ENCODE results near the gene KCNH5. TPM values are rescaled to one million over a fixed set of nuclear protein-coding genes. Genes with fewer than 3 reads are reported as not detected.

The KCNH5 gene
- total RNA-seq, 4 donors from 2014 or later: under 0.01 TPM; not detected in 3

DNA sequence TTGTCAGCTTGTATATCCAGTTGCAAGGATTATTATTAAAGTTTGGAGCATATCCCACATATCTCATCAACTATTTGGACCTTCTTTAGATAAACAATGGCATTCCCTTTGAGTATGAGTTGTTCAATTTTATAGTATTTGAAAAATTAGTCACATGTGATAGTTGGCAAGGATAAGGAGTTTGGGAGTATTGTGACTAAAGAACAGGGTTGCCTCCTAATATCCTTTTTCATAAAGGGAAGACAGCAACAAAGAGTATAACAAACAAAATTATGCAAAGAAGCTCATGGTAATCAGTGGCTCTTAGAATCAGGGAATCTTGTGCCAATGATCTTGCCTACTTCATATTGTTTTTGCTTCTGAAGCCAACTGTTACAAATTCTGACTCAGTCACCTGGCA lies 31.2 kb upstream of the KCNH5 start:
- TF ChIP-seq POLR2AphosphoS5 (IDR thresholded peaks at IDR 0.05): no peak
- TF ChIP-seq, protein P1, sequence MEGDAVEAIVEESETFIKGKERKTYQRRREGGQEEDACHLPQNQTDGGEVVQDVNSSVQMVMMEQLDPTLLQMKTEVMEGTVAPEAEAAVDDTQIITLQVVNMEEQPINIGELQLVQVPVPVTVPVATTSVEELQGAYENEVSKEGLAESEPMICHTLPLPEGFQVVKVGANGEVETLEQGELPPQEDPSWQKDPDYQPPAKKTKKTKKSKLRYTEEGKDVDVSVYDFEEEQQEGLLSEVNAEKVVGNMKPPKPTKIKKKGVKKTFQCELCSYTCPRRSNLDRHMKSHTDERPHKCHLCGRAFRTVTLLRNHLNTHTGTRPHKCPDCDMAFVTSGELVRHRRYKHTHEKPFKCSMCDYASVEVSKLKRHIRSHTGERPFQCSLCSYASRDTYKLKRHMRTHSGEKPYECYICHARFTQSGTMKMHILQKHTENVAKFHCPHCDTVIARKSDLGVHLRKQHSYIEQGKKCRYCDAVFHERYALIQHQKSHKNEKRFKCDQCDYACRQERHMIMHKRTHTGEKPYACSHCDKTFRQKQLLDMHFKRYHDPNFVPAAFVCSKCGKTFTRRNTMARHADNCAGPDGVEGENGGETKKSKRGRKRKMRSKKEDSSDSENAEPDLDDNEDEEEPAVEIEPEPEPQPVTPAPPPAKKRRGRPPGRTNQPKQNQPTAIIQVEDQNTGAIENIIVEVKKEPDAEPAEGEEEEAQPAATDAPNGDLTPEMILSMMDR (IDR thresholded peaks at IDR 0.05): no peak
- TF ChIP-seq EP300 (IDR thresholded peaks at IDR 0.05; ENCODE audit: low read depth): no peak
- in situ Hi-C loops (cut with MboI; ENCODE audit: low pct_ligation_motif_present in 1 of 4, low pct_unique_long_range_greater_than_20kb in 1 of 4, low sequenced_read_pairs in 3 of 4) (no loop called here), intact Hi-C loops (cut with DNase I; ENCODE audit: low total_unique reads) (no loop called here)
- Histone ChIP-seq H3K4me1 (no peaks in the 10 kb centered on the region), H3K9me3 (no peaks in the 10 kb centered on the region), H3K27me3 (no peaks in the 10 kb centered on the region), H3K36me3 (no peaks in the 10 kb centered on the region), H3K27ac (no peak overlapping the region), H3K4me3 (no peak overlapping the region)
- no peak for DNase-seq

DNA sequence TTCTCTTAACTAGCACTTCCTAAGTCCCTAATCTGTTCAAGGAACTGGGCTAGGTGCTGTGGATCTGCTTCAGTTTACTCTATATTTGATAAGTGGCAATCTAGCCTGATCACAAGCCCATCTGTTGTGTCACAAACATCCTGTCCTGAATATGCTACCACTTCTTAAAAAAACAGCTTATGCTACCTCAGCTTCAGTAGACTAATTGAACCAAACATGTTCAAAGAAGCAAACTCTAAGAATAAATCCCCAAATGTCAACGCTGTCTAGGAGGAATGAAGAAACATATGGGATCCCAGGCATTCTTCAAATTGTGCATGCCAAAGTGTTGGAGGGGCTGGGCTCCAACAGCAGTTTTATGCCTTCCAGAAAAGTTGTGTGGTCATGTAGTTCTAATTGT lies 10.4 kb upstream of the KCNH5 start:
- TF ChIP-seq EP300 (IDR thresholded peaks at IDR 0.05; ENCODE audit: low read depth): no peak
- TF ChIP-seq POLR2AphosphoS5 (IDR thresholded peaks at IDR 0.05): no peak
- TF ChIP-seq, protein P1 (IDR thresholded peaks at IDR 0.05): no peak
- TF ChIP-seq POLR2A (IDR thresholded peaks at IDR 0.05): no peak
- in situ Hi-C loops (cut with MboI; ENCODE audit: low pct_ligation_motif_present in 1 of 4, low pct_unique_long_range_greater_than_20kb in 1 of 4, low sequenced_read_pairs in 3 of 4) (no loop called here), intact Hi-C loops (cut with DNase I; ENCODE audit: low total_unique reads) (no loop called here)
- Histone ChIP-seq H3K27me3 (no peaks in the 10 kb centered on the region), H3K4me3 (no peak overlapping the region), H3K9me3 (no peaks in the 10 kb centered on the region), H3K36me3 (no peaks in the 10 kb centered on the region), H3K27ac (no peak overlapping the region), H3K4me1 (no peaks in the 10 kb centered on the region)
- DNase-seq: no peak
- WGBS, 2 donors (ENCODE audit: low coverage in 1 of 2): 60 to 71% methylated on average over 1 of the region's 1 CpG

DNA sequence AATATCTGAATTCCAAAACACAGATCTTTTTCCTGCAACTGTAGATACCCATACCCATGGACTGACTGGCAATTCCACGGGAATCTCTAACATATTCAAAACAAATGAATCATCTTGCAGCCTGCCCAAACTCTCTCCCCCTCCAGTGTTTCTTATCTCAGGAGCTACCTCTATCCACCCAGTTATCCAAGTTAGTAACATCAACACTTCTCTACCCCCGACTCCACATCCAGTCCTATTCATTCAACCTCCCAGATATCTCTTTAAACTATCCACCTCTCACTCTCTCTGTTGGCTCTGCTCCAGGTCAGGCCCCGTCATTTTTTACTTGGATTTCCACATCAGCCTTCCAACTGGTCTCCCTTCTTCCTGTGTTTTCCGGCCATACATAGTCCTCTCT lies 6.7 kb upstream of the KCNH5 start:
- no peak overlapping the region for H3K4me3 ChIP-seq
- H3K27me3 ChIP-seq: peaks cover 16% of the 10 kb centered on the region
- H3K9me3 ChIP-seq: no peaks in the 10 kb centered on the region
- H3K27ac ChIP-seq: no peak overlapping the region
- H3K36me3 ChIP-seq: no peaks in the 10 kb centered on the region
- H3K4me1 ChIP-seq: no peaks in the 10 kb centered on the region
- DNase-seq: no peak
- 45 to 56% methylated on average over 4 of the region's 4 CpGs for WGBS, 2 donors (ENCODE audit: low coverage in 1 of 2)
- in situ Hi-C loops (cut with MboI; ENCODE audit: low pct_ligation_motif_present in 1 of 4, low pct_unique_long_range_greater_than_20kb in 1 of 4, low sequenced_read_pairs in 3 of 4) (no loop called here), intact Hi-C loops (cut with DNase I; ENCODE audit: low total_unique reads) (no loop called here)
- TF ChIP-seq, protein P1 (IDR thresholded peaks at IDR 0.05): no peak
- TF ChIP-seq EP300 (IDR thresholded peaks at IDR 0.05; ENCODE audit: low read depth): no peak
- TF ChIP-seq POLR2AphosphoS5 (IDR thresholded peaks at IDR 0.05): no peak

DNA sequence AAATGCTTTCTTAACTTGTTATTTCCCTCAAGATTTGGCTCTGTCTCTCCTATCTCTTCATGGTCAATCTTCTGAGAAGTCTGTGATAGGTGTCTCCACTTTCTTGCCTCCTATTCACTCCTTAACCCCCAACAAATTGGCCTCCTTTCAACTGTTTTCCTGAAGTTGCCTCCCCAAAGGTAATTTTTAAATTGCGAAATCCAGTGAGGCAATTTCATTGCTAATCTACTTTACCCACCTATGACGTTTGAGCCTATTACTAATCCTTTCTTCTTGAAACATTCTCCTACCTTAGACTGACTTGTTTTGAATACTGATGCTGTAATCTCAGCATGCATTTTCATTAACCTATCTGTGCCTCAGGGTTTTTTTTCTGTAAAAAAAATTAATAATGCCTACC lies 6.0 kb upstream of the KCNH5 start:
- Histone ChIP-seq H3K9me3 (no peaks in the 10 kb centered on the region), H3K4me3 (no peak overlapping the region), H3K27ac (no peak overlapping the region), H3K27me3 (peaks cover 22% of the 10 kb centered on the region), H3K4me1 (no peaks in the 10 kb centered on the region), H3K36me3 (no peaks in the 10 kb centered on the region)
- no peak for TF ChIP-seq POLR2A (IDR thresholded peaks at IDR 0.05)
- WGBS, 2 donors (ENCODE audit: low coverage in 1 of 2): 69 to 71% methylated on average over 2 of the region's 2 CpGs
- intact Hi-C loops (cut with DNase I; ENCODE audit: low total_unique reads): no loop called here
- DNase-seq: no peak
- in situ Hi-C loops (cut with MboI; ENCODE audit: low pct_ligation_motif_present in 1 of 4, low pct_unique_long_range_greater_than_20kb in 1 of 4, low sequenced_read_pairs in 3 of 4): no loop called here

DNA sequence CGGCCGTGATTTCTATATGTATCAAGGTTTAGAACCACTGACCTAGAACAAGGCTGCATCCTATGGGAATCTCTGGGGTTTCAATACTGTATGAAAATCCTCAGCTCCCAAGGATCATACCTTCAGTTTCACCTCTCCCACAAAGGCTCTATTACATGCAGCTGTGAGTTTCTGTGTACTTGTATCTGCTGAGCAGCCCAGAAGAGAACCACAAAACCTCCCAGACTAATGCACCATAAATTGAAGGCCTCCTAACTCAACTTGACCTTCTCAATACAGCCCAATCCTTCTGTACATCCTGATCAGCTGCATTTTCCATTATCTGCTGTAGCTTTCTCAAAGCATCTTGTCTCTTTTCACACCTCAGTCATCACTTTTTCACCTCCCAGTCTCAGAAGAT lies 5.4 kb upstream of the KCNH5 start:
- Histone ChIP-seq H3K9me3 (no peaks in the 10 kb centered on the region), H3K4me3 (no peak overlapping the region), H3K36me3 (no peaks in the 10 kb centered on the region), H3K27me3 (peaks cover 28% of the 10 kb centered on the region), H3K27ac (no peak overlapping the region), H3K4me1 (peaks cover 0 to 5% (median 2%) of the 10 kb centered on the region in 4 donors)
- in situ Hi-C loops (cut with MboI; ENCODE audit: low pct_ligation_motif_present in 1 of 4, low pct_unique_long_range_greater_than_20kb in 1 of 4, low sequenced_read_pairs in 3 of 4) (no loop called here), intact Hi-C loops (cut with DNase I; ENCODE audit: low total_unique reads) (no loop called here)
- 90 to 100% methylated on average over 2 of the region's 2 CpGs for WGBS, 2 donors (ENCODE audit: low coverage in 1 of 2)
- TF ChIP-seq, protein P1 (IDR thresholded peaks at IDR 0.05): no peak
- TF ChIP-seq EP300 (IDR thresholded peaks at IDR 0.05; ENCODE audit: low read depth): no peak
- no peak for TF ChIP-seq POLR2A (IDR thresholded peaks at IDR 0.05)
- no peak for TF ChIP-seq POLR2AphosphoS5 (IDR thresholded peaks at IDR 0.05)
- DNase-seq: no peak
